GM12874 (cell line): ENCODE measurements around the gene CD14.

Experiments used
- TF ChIP-seq, protein P1 (sequence below): IDR thresholded peaks from 2 replicates; pipeline ENCODE4 v1.5.1; 2011; ENCODE audit warnings: low read depth, mild to moderate bottlenecking, control low read depth, low read length, moderate library complexity; ENCODE audit not compliant: insufficient read depth

The CD14 gene

DNA sequence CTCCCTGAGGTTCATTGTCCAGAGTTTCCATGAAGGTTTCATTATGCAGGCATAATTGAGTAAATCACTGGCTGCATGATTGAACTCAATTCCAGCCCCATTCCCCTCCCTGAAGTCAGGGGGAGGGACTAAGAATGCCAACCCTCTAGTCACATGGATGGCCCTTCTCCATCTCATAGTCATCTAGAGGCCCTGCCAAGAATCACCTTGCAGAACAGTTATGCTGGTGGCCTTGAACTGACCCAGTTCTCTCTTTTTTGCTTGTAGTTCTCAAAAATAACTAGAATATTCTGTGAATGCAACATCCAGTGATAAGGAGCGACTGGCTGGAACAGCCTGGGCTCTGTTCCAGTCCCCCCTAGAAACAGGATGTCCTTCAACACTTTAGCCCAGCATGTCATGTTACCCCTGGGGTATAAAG lies 36.6 kb downstream of the CD14 start:
- TF ChIP-seq, protein P1, sequence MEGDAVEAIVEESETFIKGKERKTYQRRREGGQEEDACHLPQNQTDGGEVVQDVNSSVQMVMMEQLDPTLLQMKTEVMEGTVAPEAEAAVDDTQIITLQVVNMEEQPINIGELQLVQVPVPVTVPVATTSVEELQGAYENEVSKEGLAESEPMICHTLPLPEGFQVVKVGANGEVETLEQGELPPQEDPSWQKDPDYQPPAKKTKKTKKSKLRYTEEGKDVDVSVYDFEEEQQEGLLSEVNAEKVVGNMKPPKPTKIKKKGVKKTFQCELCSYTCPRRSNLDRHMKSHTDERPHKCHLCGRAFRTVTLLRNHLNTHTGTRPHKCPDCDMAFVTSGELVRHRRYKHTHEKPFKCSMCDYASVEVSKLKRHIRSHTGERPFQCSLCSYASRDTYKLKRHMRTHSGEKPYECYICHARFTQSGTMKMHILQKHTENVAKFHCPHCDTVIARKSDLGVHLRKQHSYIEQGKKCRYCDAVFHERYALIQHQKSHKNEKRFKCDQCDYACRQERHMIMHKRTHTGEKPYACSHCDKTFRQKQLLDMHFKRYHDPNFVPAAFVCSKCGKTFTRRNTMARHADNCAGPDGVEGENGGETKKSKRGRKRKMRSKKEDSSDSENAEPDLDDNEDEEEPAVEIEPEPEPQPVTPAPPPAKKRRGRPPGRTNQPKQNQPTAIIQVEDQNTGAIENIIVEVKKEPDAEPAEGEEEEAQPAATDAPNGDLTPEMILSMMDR, result no peak

DNA sequence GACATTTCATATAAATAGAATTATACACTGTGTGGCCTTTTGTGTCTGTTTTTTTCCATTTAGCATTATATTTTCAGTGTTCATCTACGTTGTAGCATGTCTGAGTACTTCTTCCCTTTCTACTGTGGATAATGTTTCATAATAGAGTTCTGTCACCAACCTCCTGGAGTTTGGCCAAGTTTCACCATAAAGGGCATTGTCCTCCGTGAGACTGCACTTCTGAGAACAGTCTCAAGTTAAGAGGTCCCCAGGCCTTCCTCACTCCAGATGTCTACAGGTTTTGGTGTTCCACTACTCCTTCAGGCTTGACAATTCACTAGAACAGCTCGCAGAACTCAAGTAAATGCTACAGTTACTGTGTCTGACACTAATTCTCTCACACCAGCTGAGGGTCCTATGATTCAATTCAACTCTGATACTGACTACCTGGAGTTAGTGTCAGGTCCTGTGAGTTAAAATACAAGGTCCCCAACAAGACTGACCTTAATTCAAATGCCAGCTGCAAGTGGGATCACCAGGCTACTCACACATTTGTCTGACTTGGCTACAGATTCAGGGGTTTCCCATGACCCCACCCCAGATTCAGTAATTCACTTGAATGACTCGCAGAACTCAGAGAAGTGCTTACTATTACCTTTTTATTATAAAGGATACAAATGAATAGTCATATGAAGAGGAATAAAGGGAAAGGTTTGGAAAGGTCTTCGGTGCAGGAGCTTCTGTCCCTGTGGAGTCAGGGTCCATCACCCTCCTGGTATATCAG lies 37.3 kb downstream of the CD14 start:
- TF ChIP-seq, protein P1, result no peak

DNA sequence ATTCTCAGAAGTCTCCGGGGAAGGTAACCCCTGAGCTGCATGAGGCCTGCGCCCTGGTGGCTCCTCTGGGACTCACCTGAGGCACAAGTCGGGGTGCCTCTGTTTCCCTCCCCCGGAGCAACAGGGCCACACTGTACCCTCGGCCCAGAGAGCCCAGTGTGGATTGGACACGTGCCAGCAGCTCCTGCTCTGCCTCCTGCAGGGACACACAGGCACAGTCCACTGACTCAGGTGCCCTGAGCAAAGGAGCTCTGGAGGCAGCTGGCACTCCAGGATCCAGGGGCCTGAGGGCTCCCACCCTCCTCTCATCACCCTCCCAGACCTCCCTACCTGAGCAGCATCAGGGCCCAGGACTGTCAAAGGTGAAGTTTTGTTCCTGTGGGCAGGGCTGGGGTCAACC lies 38.8 kb downstream of the CD14 start:
- TF ChIP-seq, protein P1, result no peak

DNA sequence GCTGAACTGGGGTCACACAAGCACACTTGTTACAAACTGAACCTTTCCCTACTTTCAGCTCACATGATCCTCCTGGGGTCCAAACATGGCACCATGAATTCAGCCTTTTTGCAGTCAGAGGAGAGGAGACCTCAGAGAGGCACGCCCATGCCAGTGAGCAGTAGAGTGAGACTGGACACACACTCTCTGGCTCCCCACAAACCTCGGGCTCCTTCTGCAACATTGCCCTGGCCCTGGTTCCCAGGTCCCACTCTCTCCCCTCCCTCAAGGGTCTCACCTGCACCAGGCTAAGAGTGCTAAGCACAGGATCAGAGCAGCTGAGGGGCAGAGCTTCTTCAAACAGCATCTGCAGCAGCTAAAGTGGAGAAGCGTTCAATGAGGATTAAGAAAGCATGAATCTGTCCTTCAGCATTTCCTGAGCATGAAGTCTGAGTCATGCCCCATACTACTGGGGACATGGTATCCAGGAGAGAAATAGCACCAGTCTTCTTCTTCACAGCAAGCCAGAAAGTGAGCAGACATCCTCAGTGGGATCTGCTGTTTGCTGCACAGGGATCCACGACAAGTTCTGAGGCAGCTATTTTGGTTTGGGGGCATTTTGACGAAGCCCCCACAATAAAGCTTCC lies 41.1 kb downstream of the CD14 start:
- TF ChIP-seq, protein P1, result no peak

DNA sequence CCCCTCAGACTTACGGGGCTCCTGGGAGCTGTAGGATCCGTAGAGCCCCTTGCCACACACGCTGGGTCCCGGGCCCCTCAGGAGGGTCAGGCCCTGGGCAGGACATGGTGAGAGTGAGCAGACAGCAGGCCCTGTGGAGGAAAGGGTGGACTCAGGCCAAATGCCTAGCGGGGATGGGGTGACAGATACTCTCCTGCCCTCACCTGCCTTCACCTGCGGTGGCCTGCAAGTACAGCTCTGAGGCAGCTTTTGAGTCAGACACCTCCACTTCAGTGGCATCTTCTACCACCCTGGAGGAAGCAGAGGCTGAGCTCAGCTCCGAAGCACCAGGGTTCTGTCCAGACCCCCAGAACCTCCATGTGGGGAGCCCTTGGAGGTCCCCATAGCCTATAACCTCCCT lies 42.1 kb downstream of the CD14 start:
- TF ChIP-seq, protein P1, result no peak

DNA sequence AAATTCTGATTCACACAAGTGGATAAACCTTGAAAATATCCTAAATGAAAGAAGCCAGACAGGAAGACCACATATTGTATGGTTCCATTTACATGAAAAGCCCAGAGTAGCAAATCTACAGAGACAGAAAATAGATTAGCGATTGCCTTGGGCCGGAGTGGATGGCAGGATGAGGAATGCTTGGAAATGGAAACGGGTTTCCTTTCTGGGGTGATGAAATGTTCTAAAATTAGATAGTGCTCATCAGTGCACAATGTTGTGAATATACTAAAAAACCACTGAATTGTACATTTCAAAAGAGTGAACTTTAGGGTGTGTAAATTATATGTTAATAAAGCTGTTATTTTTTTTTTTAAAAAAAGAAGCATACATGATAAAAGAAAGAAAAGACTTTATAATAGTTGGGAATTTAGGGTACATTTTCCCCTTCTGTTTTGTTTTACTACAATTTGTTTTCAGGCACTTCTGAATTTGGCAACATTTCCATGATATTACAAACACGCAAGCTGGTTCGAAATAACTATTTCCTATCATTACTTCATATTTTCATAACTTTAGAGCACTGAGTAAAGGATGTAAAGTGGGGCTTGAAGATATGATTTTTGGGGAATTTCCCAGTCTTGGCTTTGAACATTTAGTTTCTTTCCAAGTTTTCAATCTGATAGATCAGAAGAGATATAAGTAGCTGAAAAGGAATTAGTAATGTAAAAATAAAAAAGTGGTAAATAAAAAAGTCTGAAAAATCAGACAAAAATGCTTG lies 44.5 kb downstream of the CD14 start:
- TF ChIP-seq, protein P1, result no peak

DNA sequence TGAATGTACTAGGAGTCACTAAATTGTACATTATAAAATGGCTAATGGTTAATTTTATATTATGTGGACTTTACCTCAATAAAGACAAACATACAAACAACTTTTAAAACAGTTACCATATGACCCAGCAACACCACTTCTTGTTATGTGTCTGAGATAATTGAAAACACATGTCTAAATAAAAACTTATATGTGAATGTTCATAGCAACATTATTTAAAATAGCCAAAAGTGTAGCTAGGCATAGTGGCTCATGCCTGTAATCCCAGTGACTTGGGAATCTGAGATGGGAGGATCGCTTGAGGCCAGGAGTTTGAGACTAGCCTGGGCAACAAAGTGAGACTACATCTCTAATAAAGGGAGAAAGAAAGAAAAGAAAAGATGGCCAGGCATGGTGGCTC lies 45.5 kb downstream of the CD14 start:
- TF ChIP-seq, protein P1, result no peak
